ENCODE measurements around the gene A3GALT2. TPM values are rescaled to one million over a fixed set of nuclear protein-coding genes. Genes with fewer than 3 reads are reported as not detected.

Gene A3GALT2
- total RNA-seq, 1 experiment from 2014 or later: not detected

DNA sequence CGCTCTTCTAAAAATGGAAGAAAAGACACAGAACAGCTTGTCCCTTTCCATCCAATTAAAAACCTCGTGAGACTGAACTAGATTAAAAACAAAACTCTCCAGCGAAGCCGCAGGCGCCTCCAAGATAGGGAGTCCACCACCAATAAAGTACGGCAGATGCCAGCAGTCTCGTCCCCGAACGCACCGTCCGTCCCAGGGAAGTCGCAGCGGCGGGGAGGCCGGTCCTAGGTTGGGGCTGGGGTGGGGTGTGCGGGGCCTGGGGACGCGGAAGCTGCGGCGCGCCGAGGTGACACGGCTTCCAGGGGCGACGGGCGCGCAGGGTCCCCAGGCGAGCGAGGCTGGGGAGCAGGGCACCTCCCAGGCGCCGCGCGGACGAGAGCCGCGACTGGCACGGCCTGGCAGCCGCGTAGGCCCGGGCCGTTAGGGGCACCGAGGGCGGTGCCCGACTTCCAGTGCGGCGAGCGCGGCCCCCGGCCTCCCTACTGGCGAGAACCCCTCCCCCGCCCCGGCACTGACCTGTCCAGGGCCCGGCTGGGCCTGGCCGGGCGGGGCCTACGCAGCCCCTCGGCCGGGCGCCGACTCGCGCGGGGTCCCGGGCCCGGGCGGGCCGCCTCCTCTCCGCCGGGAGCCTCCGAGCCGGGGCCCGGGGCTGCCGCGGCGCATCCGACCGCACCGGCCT is 28.3 kb upstream of the A3GALT2 start:
- ChIA-PET POLR2A (interaction anchor here (1.0 to 6.4 kb wide), 16 partner anchors 8 to 222 kb away, joined by 3 to 133 read pairs (median 7); partner anchors contain the start of gene PHC2), CTCF (interaction anchor here (0.6 to 1.4 kb wide), 2 partner anchors 55 to 119 kb away, joined by 3 to 8 read pairs; no protein-coding TSS in a partner anchor)
- Mint-ChIP-seq H3K4me1 (ENCODE audit: insufficient read depth, unreplicated experiment) (peaks cover 27% of the 10 kb centered on the region), H3K36me3 (ENCODE audit: insufficient read depth, unreplicated experiment) (peaks cover 38% of the 10 kb centered on the region), H3K27ac (ENCODE audit: low read depth, unreplicated experiment) (peak overlapping the region; percentile 95), H3K27me3 (ENCODE audit: insufficient read depth, unreplicated experiment) (no peaks in the 10 kb centered on the region), H3K4me3 (ENCODE audit: unreplicated experiment) (peak overlapping the region; percentile 85), H3K9me3 (ENCODE audit: unreplicated experiment) (no peaks in the 10 kb centered on the region)
- BruUV-seq (replicated peaks): no TSS peak
- no peak for TF ChIP-seq CTCF (IDR thresholded peaks at IDR 0.05; ENCODE audit: unreplicated experiment)
- DNase-seq (ENCODE audit: unreplicated experiment): no peak
- intact Hi-C loops (cut with micrococcal nuclease): loop anchor here (2.0 kb wide), 1 partner anchor 20 kb away; no protein-coding TSS in a partner anchor

DNA sequence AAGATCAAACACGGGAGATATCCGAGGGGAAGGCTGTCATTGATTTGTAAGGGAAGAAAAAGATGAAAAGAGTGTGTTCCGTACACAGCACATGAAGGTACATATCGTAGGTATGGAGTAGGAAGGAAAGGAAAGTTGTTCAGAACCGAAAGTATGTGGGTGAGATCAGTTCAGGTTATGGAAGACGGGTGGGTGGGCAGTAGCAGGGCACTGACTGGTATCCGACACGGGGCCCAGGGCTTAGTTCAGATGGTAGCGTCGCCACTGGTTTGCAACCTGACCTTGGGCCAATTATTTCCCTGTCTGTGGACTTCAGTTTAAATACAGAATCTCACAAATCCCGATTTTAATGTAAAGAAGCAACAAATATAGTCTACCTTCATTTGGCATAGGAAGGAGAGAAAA is 27.8 kb upstream of the A3GALT2 start:
- Mint-ChIP-seq H3K36me3 (ENCODE audit: insufficient read depth, unreplicated experiment) (peaks cover 43% of the 10 kb centered on the region), H3K4me3 (ENCODE audit: unreplicated experiment) (peak overlapping the region; percentile 85), H3K27ac (ENCODE audit: low read depth, unreplicated experiment) (peak overlapping the region; percentile 95), H3K9me3 (ENCODE audit: unreplicated experiment) (no peaks in the 10 kb centered on the region), H3K4me1 (ENCODE audit: insufficient read depth, unreplicated experiment) (peaks cover 29% of the 10 kb centered on the region), H3K27me3 (ENCODE audit: insufficient read depth, unreplicated experiment) (no peaks in the 10 kb centered on the region)
- POLR2A ChIA-PET: interaction anchor here (0.7 to 6.4 kb wide), 10 partner anchors 11 to 1057 kb away, joined by 3 to 133 read pairs (median 4); no protein-coding TSS in a partner anchor
- CTCF ChIA-PET: interaction anchor here (1.3 to 1.4 kb wide), 2 partner anchors 13 to 55 kb away, joined by 3 to 8 read pairs; no protein-coding TSS in a partner anchor
- intact Hi-C loops (cut with micrococcal nuclease): loop anchor here (2.0 kb wide), 1 partner anchor 20 kb away; no protein-coding TSS in a partner anchor
- DNase-seq (ENCODE audit: unreplicated experiment): no peak
- TF ChIP-seq CTCF (IDR thresholded peaks at IDR 0.05; ENCODE audit: unreplicated experiment): no peak
- no TSS peak for BruUV-seq (replicated peaks)

DNA sequence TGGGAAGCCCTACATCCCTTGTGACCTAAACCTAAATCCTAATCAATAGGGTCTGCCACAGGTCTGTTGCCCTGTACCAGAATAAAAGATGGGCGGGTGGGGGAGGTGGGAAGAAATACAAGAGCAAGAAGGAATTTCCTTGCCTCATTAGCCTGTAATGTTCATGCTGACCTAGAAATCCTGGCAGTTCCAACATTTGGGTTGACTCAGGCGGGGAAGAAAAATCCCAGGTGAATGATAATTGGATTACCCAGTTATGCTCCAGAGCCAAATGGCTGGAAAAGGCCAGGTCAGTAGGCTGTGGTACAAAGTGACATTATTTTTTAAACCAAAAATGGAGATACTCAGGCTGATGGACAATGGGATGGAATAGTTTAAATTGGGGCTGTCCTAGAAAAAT is 27.3 kb upstream of the A3GALT2 start:
- ChIA-PET POLR2A (interaction anchor here (0.7 to 6.4 kb wide), 13 partner anchors 11 to 1057 kb away, joined by 3 to 133 read pairs (median 4); partner anchors contain the start of gene TRIM62), CTCF (interaction anchor here (1.2 to 1.4 kb wide), 4 partner anchors 10 to 54 kb away, joined by 3 to 10 read pairs (median 6); no protein-coding TSS in a partner anchor)
- BruUV-seq (replicated peaks): no TSS peak

More for the DNA sequence above, 27.3 kb upstream of the A3GALT2 start:
- intact Hi-C loops (cut with micrococcal nuclease): loop anchor here (2.0 kb wide), 1 partner anchor 19 kb away; no protein-coding TSS in a partner anchor
- H3K4me3 Mint-ChIP-seq (ENCODE audit: unreplicated experiment): peak overlapping the region; percentile 85
- H3K27ac Mint-ChIP-seq (ENCODE audit: low read depth, unreplicated experiment): peak overlapping the region; percentile 95
- peaks cover 32% of the 10 kb centered on the region for H3K4me1 Mint-ChIP-seq (ENCODE audit: insufficient read depth, unreplicated experiment)
- H3K27me3 Mint-ChIP-seq (ENCODE audit: insufficient read depth, unreplicated experiment): no peaks in the 10 kb centered on the region
- TF ChIP-seq CTCF (IDR thresholded peaks at IDR 0.05; ENCODE audit: unreplicated experiment): no peak
- H3K36me3 Mint-ChIP-seq (ENCODE audit: insufficient read depth, unreplicated experiment): peaks cover 43% of the 10 kb centered on the region
- DNase-seq (ENCODE audit: unreplicated experiment): no peak
- no peaks in the 10 kb centered on the region for H3K9me3 Mint-ChIP-seq (ENCODE audit: unreplicated experiment)

Measured in MCF 10A (cell line).